Mesothelial cell of epicardium (in vitro differentiated cells): ENCODE results near the gene BST2. TPM values are rescaled to one million over a fixed set of nuclear protein-coding genes. Genes with fewer than 3 reads are reported as not detected.

ENCODE experiments used
- DNase-seq, 2 experiments: peaks; one replicate each; pipeline ENCODE4 v3.0.0; 2021; ENCODE audit warnings: low spot score in 2 of 2; ENCODE audit not compliant: unreplicated experiment in 2 of 2
- H3K27ac Mint-ChIP-seq: 2 replicates; pipeline ENCODE4 v1.8.0; 2021; ENCODE audit warnings: mixed read lengths
- H3K27me3 Mint-ChIP-seq: 2 replicates; pipeline ENCODE4 v1.8.0; 2021; ENCODE audit warnings: low read depth, mixed read lengths
- H3K36me3 Mint-ChIP-seq: 2 replicates; pipeline ENCODE4 v1.8.0; 2021; ENCODE audit warnings: mixed read lengths
- H3K4me1 Mint-ChIP-seq: 2 replicates; pipeline ENCODE4 v1.8.0; 2021; ENCODE audit warnings: mixed read lengths
- H3K4me3 Mint-ChIP-seq: 2 replicates; pipeline ENCODE4 v1.8.0; 2021; ENCODE audit warnings: mild to moderate bottlenecking, moderate library complexity, mixed read lengths
- H3K9me3 Mint-ChIP-seq: 2 replicates; pipeline ENCODE4 v1.8.0; 2021; ENCODE audit warnings: mixed read lengths
- CTCF ChIP-seq: fragments of 200-600 bp; sonication (generic); IDR thresholded peaks from one replicate; pipeline ENCODE4 v1.5.0; 2021; ENCODE audit warnings: antibody characterized with exemption; ENCODE audit not compliant: unreplicated experiment
- total RNA-seq: library from RNA; stranded (reverse); gene quantifications from 3 replicates; pipeline ENCODE4 v1.2.1, GENCODE V29; 2021

BST2 gene
- total RNA-seq, 1 donor from 2014 or later, result 362 TPM

DNA sequence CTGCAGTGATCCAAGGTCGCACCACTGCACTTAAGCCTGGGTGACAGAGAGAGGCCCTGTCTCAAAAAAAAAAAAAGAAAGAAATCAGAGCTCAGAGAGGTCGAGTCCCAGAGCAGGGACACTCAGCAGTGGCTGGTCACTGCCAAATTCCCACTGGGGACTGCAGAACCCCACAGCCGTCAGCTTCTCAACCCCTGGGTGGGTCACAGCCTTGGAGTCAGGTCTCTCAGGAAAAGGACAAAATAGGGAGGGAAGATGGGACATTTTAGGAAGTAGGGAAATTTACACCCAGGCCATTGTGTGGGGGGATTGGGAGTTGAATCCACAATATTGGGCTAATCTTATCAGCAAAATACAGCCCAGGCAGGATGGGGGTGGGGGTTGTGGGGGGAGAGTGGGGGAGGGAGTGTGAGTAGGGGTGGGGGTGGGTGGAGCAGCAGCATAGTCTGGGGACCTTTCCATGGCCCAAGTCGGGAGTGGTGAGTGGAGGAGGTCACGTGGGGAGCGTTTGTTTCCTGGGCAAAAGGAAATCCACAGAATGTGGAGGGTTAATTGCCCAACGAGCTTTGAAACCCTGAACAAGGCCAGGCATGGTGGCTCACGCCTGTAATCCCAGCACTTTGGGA, 6.4 kb downstream of the BST2 start:
- no peak overlapping the region for H3K27ac Mint-ChIP-seq
- H3K9me3 Mint-ChIP-seq, result no peaks in the 10 kb centered on the region

GRCh38 chr19:17394891-17395415, 10.5 kb downstream of the BST2 start:
- DNase-seq, result no peak

More for the DNA sequence above, 6.4 kb downstream of the BST2 start:
- TF ChIP-seq CTCF, result no peak
- no peak overlapping the region for H3K4me3 Mint-ChIP-seq
- no peak for DNase-seq
- no peaks in the 10 kb centered on the region for H3K27me3 Mint-ChIP-seq
- H3K4me1 Mint-ChIP-seq, result peaks cover 5% of the 10 kb centered on the region
- H3K36me3 Mint-ChIP-seq, result peaks cover 10% of the 10 kb centered on the region

GRCh38 chr19:17393914-17394313, 11.5 kb downstream of the BST2 start, which contains the start of gene CCDC194:
CCDC194 (minus strand) TSS chr19:17394196; CDS start chr19:17394158, 38 bp downstream.
- TF ChIP-seq CTCF, result no peak
- Mint-ChIP-seq H3K4me3 (no peak within 1 kb of the TSS), H3K27me3 (peaks cover 13% of the 10 kb centered on the region), H3K4me1 (peaks cover 13% of the 10 kb centered on the region), H3K9me3 (peaks cover 4% of the 10 kb centered on the region), H3K36me3 (peaks cover 5% of the 10 kb centered on the region), H3K27ac (no peak within 1 kb of the TSS)
- no peak for DNase-seq

More at GRCh38 chr19:17394891-17395415, 10.5 kb downstream of the BST2 start:
- Mint-ChIP-seq H3K9me3 (no peaks in the 10 kb centered on the region), H3K36me3 (peaks cover 5% of the 10 kb centered on the region), H3K4me3 (no peak overlapping the region), H3K4me1 (peaks cover 13% of the 10 kb centered on the region), H3K27me3 (peaks cover 4% of the 10 kb centered on the region), H3K27ac (peak overlapping the region; percentile 22)
- peak; percentile 15 for TF ChIP-seq CTCF

DNA sequence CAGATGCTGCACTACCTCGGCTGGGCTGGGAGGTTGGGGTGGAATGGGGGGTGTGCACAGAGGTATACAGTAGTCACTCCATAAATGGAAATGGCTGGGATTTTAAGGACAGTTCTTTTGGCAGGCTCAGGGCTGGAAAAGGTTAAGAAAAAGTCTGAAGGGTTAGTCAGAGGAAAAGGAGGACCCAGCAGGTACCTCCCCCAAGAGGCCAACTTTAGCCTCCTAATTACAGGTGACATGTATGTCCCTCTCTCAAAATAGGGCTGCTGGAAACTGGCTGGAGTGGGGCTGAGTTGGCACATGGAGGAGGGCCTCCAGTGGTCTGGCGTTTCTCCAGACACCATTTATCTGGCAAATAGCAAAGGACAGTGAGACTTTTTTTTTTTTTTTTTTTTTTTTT, 12.4 kb downstream of the BST2 start:
- peaks cover 13% of the 10 kb centered on the region for H3K4me1 Mint-ChIP-seq
- H3K4me3 Mint-ChIP-seq, result no peak overlapping the region
- H3K36me3 Mint-ChIP-seq, result peaks cover 5% of the 10 kb centered on the region
- peaks cover 4% of the 10 kb centered on the region for H3K9me3 Mint-ChIP-seq
- no peak for DNase-seq
- peaks cover 17% of the 10 kb centered on the region for H3K27me3 Mint-ChIP-seq
- no peak overlapping the region for H3K27ac Mint-ChIP-seq
- TF ChIP-seq CTCF, result no peak

GRCh38 chr19:17391371-17392151, 13.9 kb downstream of the BST2 start:
- peaks cover 17% of the 10 kb centered on the region for H3K27me3 Mint-ChIP-seq
- H3K4me1 Mint-ChIP-seq, result peaks cover 13% of the 10 kb centered on the region
- peaks cover 4% of the 10 kb centered on the region for H3K9me3 Mint-ChIP-seq
- H3K4me3 Mint-ChIP-seq, result peak overlapping the region; percentile 62
- H3K27ac Mint-ChIP-seq, result no peak overlapping the region
- TF ChIP-seq CTCF, result no peak
- H3K36me3 Mint-ChIP-seq, result no peaks in the 10 kb centered on the region
- no peak for DNase-seq
